GM12878 (cell line): Measurements from ENCODE around the gene SCGB2B2. TPM values are rescaled to one million over a fixed set of nuclear protein-coding genes. Genes with fewer than 3 reads are reported as not detected.

Experiments used
- ATAC-seq: fragments of 200-7000 bp; cut with Tn5 transposase; 3 replicates; pipeline ENCODE4 v1.9.1; 2020; ENCODE audit warnings: mild to moderate bottlenecking, moderate library complexity
- BruUV-seq: library from RNA; stranded (reverse); fragments of 400-500 nt; replicated peaks from 2 replicates; lab custom pipeline; 2021; lab: Mats Ljungman, UMichigan
- CTCF ChIA-PET: fragments of 300-600 bp; sonication (Branson Sonifier 250); formaldehyde crosslinking; extraction: SDS; loops from one replicate; lab custom pipeline; 2021; ENCODE audit warnings: inconsistent platforms; lab: Yijun Ruan, JAX
- POLR2A ChIA-PET: fragments of 350-600 bp; formaldehyde crosslinking; extraction: SDS; loops from one replicate; lab custom pipeline; 2021; ENCODE audit warnings: inconsistent platforms; lab: Charles Lee
- RAD21 ChIA-PET: fragments of 300-600 bp; sonication (Branson Sonifier 250); formaldehyde crosslinking; loops from one replicate; lab custom pipeline; 2023; ENCODE audit warnings: antibody characterized with exemption; ENCODE audit not compliant: unreplicated experiment; lab: Charles Lee
- SMC1A ChIA-PET: fragments of 300-600 bp; sonication (Branson Sonifier 250); formaldehyde crosslinking; loops from one replicate; lab custom pipeline; 2023; ENCODE audit not compliant: unreplicated experiment, uncharacterized antibody; lab: Charles Lee
- DNase-seq: peaks from one replicate; pipeline ENCODE4 v3.0.0-alpha.2; 2011; ENCODE audit warnings: low read depth, low spot score
- FAIRE-seq: peaks from 3 replicates; lab custom pipeline; 2011; peaks lifted over from hg19 to GRCh38; lab: Jason Lieb, UNC
- H2AFZ ChIP-seq: 2 replicates; pipeline ENCODE4 v1.6.0; 2011; ENCODE audit warnings: low read depth, low read length, control low read depth; ENCODE audit not compliant: control insufficient read depth
- H3K27ac ChIP-seq: 2 replicates; pipeline ENCODE4 v1.5.1; 2011; ENCODE audit warnings: control low read depth; ENCODE audit not compliant: control insufficient read depth, insufficient read depth
- H3K27me3 ChIP-seq, 2 experiments: replicated peaks in 1 of 2; 2 replicates each; pipeline versions ENCODE4 v1.6.0 to v1.6.1; 2011; ENCODE audit warnings: low read length in 1 of 2; ENCODE audit not compliant: control insufficient read depth in 2 of 2, insufficient read depth in 2 of 2
- H3K36me3 ChIP-seq, 2 experiments: 2 replicates each; pipeline ENCODE4 v1.5.1; 2011; ENCODE audit warnings: low read length in 1 of 2; ENCODE audit not compliant: control insufficient read depth in 2 of 2, insufficient read depth in 2 of 2
- H3K4me1 ChIP-seq: 2 replicates; pipeline ENCODE4 v1.6.1; 2011; ENCODE audit warnings: mild to moderate bottlenecking, low read length, moderate library complexity, mixed read lengths; ENCODE audit not compliant: control insufficient read depth, insufficient read depth
- H3K4me2 ChIP-seq: 2 replicates; pipeline ENCODE4 v1.6.0; 2011; ENCODE audit warnings: control low read depth; ENCODE audit not compliant: control insufficient read depth, insufficient read depth
- H3K4me3 ChIP-seq: fragments of 200-600 bp; sonication (generic); 2 replicates; pipeline ENCODE4 v1.5.1; 2016
- H3K79me2 ChIP-seq: 2 replicates; pipeline ENCODE4 v1.6.0; 2011; ENCODE audit warnings: low read length; ENCODE audit not compliant: control insufficient read depth, insufficient read depth
- H3K9ac ChIP-seq: 2 replicates; pipeline ENCODE4 v1.8.0; 2011; ENCODE audit warnings: low read length, control low read depth, mixed read lengths; ENCODE audit not compliant: control insufficient read depth, insufficient read depth
- H3K9me3 ChIP-seq: replicated peaks from 3 replicates; pipeline ENCODE4 v1.5.1; 2011; ENCODE audit warnings: mild to moderate bottlenecking, low read length; ENCODE audit not compliant: control insufficient read depth, insufficient read depth
- H4K20me1 ChIP-seq: 2 replicates; pipeline ENCODE4 v1.6.0; 2011; ENCODE audit not compliant: control insufficient read depth, insufficient read depth
- CEBPB ChIP-seq, 2 experiments: fragments of 150-350 bp in 1 of 2; IDR thresholded peaks; 2 replicates each; pipeline ENCODE4 v1.6.1; 2012 to 2014; ENCODE audit warnings: low read depth in 2 of 2, low read length in 2 of 2, borderline replicate concordance in 1 of 2, inconsistent platforms in 1 of 2
- CHD1 ChIP-seq: IDR thresholded peaks from 2 replicates; pipeline ENCODE4 v1.6.1; 2012; ENCODE audit warnings: low read depth, low read length, improper control_type of control experiment
- DPF2 ChIP-seq: fragments of 450-650 bp; IDR thresholded peaks from 2 replicates; pipeline ENCODE4 v1.6.1; 2017; ENCODE audit warnings: mild to moderate bottlenecking
- HSF1 ChIP-seq: fragments of 150-350 bp; IDR thresholded peaks from 2 replicates; pipeline ENCODE4 v1.6.1; 2014; ENCODE audit warnings: mild to moderate bottlenecking, low read depth, low read length
- IKZF2 ChIP-seq, 2 experiments: fragments of 450-650 bp; IDR thresholded peaks; 2 replicates each; pipeline ENCODE4 v1.6.1; 2017; ENCODE audit warnings: mild to moderate bottlenecking in 2 of 2, moderate library complexity in 2 of 2
- MEF2A ChIP-seq: IDR thresholded peaks from 2 replicates; pipeline ENCODE4 v1.6.1; 2011; ENCODE audit warnings: low read depth, mild to moderate bottlenecking, low read length, moderate library complexity; ENCODE audit not compliant: insufficient read depth
- MTA2 ChIP-seq: fragments of 450-650 bp; IDR thresholded peaks from 2 replicates; pipeline ENCODE4 v1.6.1; 2016; ENCODE audit warnings: low read depth, mild to moderate bottlenecking, moderate library complexity
- MYB ChIP-seq: fragments of 150-350 bp; IDR thresholded peaks from 2 replicates; pipeline ENCODE4 v1.6.1; 2014; ENCODE audit warnings: mild to moderate bottlenecking, low read depth, low read length, borderline replicate concordance
- RAD51 ChIP-seq: fragments of 450-650 bp; IDR thresholded peaks from 2 replicates; pipeline ENCODE4 v1.6.1; 2016; ENCODE audit warnings: moderate library complexity, mild to moderate bottlenecking, inconsistent platforms
- SMAD5 ChIP-seq: IDR thresholded peaks from 2 replicates; pipeline ENCODE4 v1.6.1; 2016; ENCODE audit warnings: antibody characterized with exemption, low read depth
- ZNF217 ChIP-seq: fragments of 450-650 bp; IDR thresholded peaks from 2 replicates; pipeline ENCODE4 v1.6.1; 2017; ENCODE audit warnings: antibody characterized with exemption, mild to moderate bottlenecking
- WGBS: methylation state at CpG from one replicate; pipeline ENCODE4 v1.1.6; 2016; ENCODE audit warnings: low lambda C conversion rate; ENCODE audit not compliant: insufficient replicate concordance, insufficient coverage; ENCODE audit errors: missing lambda C conversion rate; 5-methylcytosine and 5-hydroxymethylcytosine counted together
- in situ Hi-C: fragments of 300-500 bp; cut with MboI; formaldehyde crosslinking; loops from 9 replicates; pipeline ENCODE4 v1.14.3; 2018; ENCODE audit warnings: mixed read lengths
- intact Hi-C: fragments of 100-400 bp; cut with micrococcal nuclease; formaldehyde crosslinking; loops from one replicate; pipeline ENCODE4 v1.14.2; 2022; ENCODE audit not compliant: unreplicated experiment
- polyA plus RNA-seq, 11 experiments: library from polyadenylated mRNA; depleted of rRNA in 4 of 11; unstranded in 6 of 11; stranded (reverse) in 5 of 11; fragments of >200 nt; fragmentation: Nextera tagmentation in 4 of 11; fragmentation: Illumina TruSeq in 1 of 11; extraction: Ambion mirVana in 4 of 11; extraction: Trizol in 1 of 11; gene quantifications; 1 replicate in 1 of 11; 2 replicates in 10 of 11; pipeline versions ENCODE4 v1.2.1 to v1.2.3, GENCODE V29; 2011 to 2016; ENCODE audit warnings: inconsistent platforms in 2 of 11, missing spikeins in 2 of 11, low read depth in 1 of 11
- total RNA-seq, 4 experiments: library from RNA; depleted of rRNA in 3 of 4; stranded (reverse); fragments of >200 nt in 3 of 4; fragmentation: Illumina TruSeq in 1 of 4; extraction: Trizol in 1 of 4; gene quantifications; 2 replicates each; pipeline versions ENCODE4 v1.2.1 to v1.2.3, GENCODE V29; 2013 to 2021
- TF ChIP-seq, protein P1 (sequence below), 3 experiments: IDR thresholded peaks in 2 of 3; conservative IDR thresholded peaks in 1 of 3; 2 replicates each; pipeline ENCODE4 v1.5.1; 2011; ENCODE audit warnings: low read depth in 3 of 3, low read length in 3 of 3, mild to moderate bottlenecking in 3 of 3, control low read depth in 2 of 3, moderate library complexity in 2 of 3, inconsistent platforms in 1 of 3, mixed read lengths in 1 of 3; ENCODE audit not compliant: control insufficient read depth in 2 of 3, insufficient read depth in 1 of 3; ENCODE audit errors: extremely low read depth in 1 of 3
- TF ChIP-seq, protein P2 (sequence below): fragments of 450-650 bp; IDR thresholded peaks from 2 replicates; pipeline ENCODE4 v1.6.1; 2017; ENCODE audit warnings: mild to moderate bottlenecking, moderate library complexity
- TF ChIP-seq, protein P3 (sequence below): IDR thresholded peaks from 2 replicates; pipeline ENCODE4 v1.6.1; 2011; ENCODE audit warnings: mild to moderate bottlenecking, low read depth, low read length, moderate library complexity; ENCODE audit not compliant: insufficient replicate concordance
- TF ChIP-seq, protein P4 (sequence below): IDR thresholded peaks from 2 replicates; pipeline ENCODE4 v1.6.1; 2012; ENCODE audit warnings: low read depth, low read length, improper control_type of control experiment

Gene SCGB2B2
- total and polyA plus RNA-seq, 10 of the 15 experiments (the other 5 are each of a cell fraction or from before 2014, with no cell fraction given): 0.06 to 0.35 (median 0.21) TPM; not detected in 6

DNA sequence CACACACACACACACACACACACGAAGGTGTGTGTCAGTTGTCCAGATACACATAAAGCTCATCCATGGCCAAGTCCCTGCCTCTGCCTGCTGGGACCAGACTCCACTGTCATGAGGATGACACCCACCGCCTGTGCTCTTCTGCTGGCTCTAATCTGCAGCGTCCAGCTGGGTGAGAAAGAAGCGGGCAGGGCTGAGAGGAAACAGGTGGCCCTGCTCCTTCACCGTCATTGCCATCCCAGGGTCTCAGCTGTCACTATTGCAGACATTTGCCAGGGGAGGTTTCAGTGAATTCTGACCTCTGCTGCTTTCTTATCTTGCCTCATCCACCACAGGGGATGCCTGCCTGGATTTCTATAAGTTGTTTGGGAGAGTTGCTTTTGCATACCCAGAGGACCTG lies 31.4 kb downstream of the SCGB2B2 start:
- DNase-seq: no peak
- whole genome bisulfite sequencing: 2% methylated on average over 5 of the region's 5 CpGs
- RAD21 ChIA-PET: no interaction called here
- TF ChIP-seq IKZF2 (IDR thresholded peaks at IDR 0.05): no peak
- TF ChIP-seq HSF1: no peak
- no peak for TF ChIP-seq MEF2A
- TF ChIP-seq CHD1: no peak
- TF ChIP-seq ZNF217: no peak
- TF ChIP-seq DPF2: no peak
- no peak for TF ChIP-seq MYB
- TF ChIP-seq, protein P1, sequence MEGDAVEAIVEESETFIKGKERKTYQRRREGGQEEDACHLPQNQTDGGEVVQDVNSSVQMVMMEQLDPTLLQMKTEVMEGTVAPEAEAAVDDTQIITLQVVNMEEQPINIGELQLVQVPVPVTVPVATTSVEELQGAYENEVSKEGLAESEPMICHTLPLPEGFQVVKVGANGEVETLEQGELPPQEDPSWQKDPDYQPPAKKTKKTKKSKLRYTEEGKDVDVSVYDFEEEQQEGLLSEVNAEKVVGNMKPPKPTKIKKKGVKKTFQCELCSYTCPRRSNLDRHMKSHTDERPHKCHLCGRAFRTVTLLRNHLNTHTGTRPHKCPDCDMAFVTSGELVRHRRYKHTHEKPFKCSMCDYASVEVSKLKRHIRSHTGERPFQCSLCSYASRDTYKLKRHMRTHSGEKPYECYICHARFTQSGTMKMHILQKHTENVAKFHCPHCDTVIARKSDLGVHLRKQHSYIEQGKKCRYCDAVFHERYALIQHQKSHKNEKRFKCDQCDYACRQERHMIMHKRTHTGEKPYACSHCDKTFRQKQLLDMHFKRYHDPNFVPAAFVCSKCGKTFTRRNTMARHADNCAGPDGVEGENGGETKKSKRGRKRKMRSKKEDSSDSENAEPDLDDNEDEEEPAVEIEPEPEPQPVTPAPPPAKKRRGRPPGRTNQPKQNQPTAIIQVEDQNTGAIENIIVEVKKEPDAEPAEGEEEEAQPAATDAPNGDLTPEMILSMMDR (IDR thresholded peaks at IDR 0.05 in 2 of 3, conservative IDR thresholded peaks at IDR 0.05 in 1 of 3; ENCODE audit: control insufficient read depth in 2 of 3, extremely low read depth in 1 of 3, insufficient read depth in 1 of 3, low read depth in 3 of 3, low read length in 3 of 3): no peak
- TF ChIP-seq RAD51: no peak
- TF ChIP-seq, protein P2, sequence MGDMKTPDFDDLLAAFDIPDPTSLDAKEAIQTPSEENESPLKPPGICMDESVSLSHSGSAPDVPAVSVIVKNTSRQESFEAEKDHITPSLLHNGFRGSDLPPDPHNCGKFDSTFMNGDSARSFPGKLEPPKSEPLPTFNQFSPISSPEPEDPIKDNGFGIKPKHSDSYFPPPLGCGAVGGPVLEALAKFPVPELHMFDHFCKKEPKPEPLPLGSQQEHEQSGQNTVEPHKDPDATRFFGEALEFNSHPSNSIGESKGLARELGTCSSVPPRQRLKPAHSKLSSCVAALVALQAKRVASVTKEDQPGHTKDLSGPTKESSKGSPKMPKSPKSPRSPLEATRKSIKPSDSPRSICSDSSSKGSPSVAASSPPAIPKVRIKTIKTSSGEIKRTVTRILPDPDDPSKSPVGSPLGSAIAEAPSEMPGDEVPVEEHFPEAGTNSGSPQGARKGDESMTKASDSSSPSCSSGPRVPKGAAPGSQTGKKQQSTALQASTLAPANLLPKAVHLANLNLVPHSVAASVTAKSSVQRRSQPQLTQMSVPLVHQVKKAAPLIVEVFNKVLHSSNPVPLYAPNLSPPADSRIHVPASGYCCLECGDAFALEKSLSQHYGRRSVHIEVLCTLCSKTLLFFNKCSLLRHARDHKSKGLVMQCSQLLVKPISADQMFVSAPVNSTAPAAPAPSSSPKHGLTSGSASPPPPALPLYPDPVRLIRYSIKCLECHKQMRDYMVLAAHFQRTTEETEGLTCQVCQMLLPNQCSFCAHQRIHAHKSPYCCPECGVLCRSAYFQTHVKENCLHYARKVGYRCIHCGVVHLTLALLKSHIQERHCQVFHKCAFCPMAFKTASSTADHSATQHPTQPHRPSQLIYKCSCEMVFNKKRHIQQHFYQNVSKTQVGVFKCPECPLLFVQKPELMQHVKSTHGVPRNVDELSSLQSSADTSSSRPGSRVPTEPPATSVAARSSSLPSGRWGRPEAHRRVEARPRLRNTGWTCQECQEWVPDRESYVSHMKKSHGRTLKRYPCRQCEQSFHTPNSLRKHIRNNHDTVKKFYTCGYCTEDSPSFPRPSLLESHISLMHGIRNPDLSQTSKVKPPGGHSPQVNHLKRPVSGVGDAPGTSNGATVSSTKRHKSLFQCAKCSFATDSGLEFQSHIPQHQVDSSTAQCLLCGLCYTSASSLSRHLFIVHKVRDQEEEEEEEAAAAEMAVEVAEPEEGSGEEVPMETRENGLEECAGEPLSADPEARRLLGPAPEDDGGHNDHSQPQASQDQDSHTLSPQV: no peak
- no peak for TF ChIP-seq SMAD5
- TF ChIP-seq, protein P3, sequence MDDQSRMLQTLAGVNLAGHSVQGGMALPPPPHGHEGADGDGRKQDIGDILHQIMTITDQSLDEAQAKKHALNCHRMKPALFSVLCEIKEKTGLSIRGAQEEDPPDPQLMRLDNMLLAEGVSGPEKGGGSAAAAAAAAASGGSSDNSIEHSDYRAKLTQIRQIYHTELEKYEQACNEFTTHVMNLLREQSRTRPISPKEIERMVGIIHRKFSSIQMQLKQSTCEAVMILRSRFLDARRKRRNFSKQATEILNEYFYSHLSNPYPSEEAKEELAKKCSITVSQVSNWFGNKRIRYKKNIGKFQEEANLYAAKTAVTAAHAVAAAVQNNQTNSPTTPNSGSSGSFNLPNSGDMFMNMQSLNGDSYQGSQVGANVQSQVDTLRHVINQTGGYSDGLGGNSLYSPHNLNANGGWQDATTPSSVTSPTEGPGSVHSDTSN: no peak
- TF ChIP-seq, protein P4, sequence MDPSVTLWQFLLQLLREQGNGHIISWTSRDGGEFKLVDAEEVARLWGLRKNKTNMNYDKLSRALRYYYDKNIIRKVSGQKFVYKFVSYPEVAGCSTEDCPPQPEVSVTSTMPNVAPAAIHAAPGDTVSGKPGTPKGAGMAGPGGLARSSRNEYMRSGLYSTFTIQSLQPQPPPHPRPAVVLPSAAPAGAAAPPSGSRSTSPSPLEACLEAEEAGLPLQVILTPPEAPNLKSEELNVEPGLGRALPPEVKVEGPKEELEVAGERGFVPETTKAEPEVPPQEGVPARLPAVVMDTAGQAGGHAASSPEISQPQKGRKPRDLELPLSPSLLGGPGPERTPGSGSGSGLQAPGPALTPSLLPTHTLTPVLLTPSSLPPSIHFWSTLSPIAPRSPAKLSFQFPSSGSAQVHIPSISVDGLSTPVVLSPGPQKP: no peak
- no peak for TF ChIP-seq MTA2
- TF ChIP-seq CEBPB (IDR thresholded peaks at IDR 0.05; ENCODE audit: borderline replicate concordance in 1 of 2, low read depth in 2 of 2, low read length in 2 of 2): no peak

More for the DNA sequence above, 31.4 kb downstream of the SCGB2B2 start:
- H3K4me2 ChIP-seq: no peak overlapping the region
- no TSS peak for BruUV-seq
- POLR2A ChIA-PET: no interaction called here
- no peaks in the 10 kb centered on the region for H3K79me2 ChIP-seq
- H4K20me1 ChIP-seq: no peaks in the 10 kb centered on the region
- no peak overlapping the region for H3K9ac ChIP-seq
- H3K4me1 ChIP-seq: no peaks in the 10 kb centered on the region
- H3K27me3 ChIP-seq: no peaks in the 10 kb centered on the region
- no peak overlapping the region for H2AFZ ChIP-seq
- H3K27ac ChIP-seq: no peak overlapping the region
- intact Hi-C loops (no loop called here), in situ Hi-C loops (no loop called here)
- SMC1A ChIA-PET: no interaction called here
- no peaks in the 10 kb centered on the region for H3K36me3 ChIP-seq
- CTCF ChIA-PET: no interaction called here
- FAIRE-seq (no peak), ATAC-seq (no peak)
- no peaks in the 10 kb centered on the region; the same call in 2 of the 3 replicates for H3K9me3 ChIP-seq
- H3K4me3 ChIP-seq: no peak overlapping the region
